Measurements from ENCODE around the gene CD82. TPM values are rescaled to one million over a fixed set of nuclear protein-coding genes. Genes with fewer than 3 reads are reported as not detected.

CD82 gene
- total and polyA plus RNA-seq, 9 donors, result 6.9 to 74.9 (median 29.5) TPM

- no peaks in the 10 kb centered on the region for H3K36me3 ChIP-seq
- H3K4me1 ChIP-seq (ENCODE audit: insufficient read depth), result no peaks in the 10 kb centered on the region
- intact Hi-C loops (cut with DNase I), result loop anchor here (10.0 kb wide), 3 partner anchors 399 to 439 kb away; partner anchors contain the start of gene EXT2 (in 1 of the 4)
- DNase-seq, result no peak
- no peak overlapping the region for H3K4me3 ChIP-seq
- H3K9me3 ChIP-seq, result no peaks in the 10 kb centered on the region
- WGBS, 3 donors, result 71 to 83% (median 75%) methylated on average over 5 of the region's 5 CpGs
- no peaks in the 10 kb centered on the region for H3K27me3 ChIP-seq
- no peak overlapping the region for H3K27ac ChIP-seq
- TF ChIP-seq EP300 (IDR thresholded peaks at IDR 0.05), result no peak
- TF ChIP-seq, protein P1, sequence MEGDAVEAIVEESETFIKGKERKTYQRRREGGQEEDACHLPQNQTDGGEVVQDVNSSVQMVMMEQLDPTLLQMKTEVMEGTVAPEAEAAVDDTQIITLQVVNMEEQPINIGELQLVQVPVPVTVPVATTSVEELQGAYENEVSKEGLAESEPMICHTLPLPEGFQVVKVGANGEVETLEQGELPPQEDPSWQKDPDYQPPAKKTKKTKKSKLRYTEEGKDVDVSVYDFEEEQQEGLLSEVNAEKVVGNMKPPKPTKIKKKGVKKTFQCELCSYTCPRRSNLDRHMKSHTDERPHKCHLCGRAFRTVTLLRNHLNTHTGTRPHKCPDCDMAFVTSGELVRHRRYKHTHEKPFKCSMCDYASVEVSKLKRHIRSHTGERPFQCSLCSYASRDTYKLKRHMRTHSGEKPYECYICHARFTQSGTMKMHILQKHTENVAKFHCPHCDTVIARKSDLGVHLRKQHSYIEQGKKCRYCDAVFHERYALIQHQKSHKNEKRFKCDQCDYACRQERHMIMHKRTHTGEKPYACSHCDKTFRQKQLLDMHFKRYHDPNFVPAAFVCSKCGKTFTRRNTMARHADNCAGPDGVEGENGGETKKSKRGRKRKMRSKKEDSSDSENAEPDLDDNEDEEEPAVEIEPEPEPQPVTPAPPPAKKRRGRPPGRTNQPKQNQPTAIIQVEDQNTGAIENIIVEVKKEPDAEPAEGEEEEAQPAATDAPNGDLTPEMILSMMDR (IDR thresholded peaks at IDR 0.05), result no peak
- no peak for TF ChIP-seq POLR2A (IDR thresholded peaks at IDR 0.05)
Measured at GRCh38 chr11:44533921-44534711, 31.3 kb upstream of the CD82 start.

GRCh38 chr11:44535191-44535980, 30.1 kb upstream of the CD82 start:
- Histone ChIP-seq H3K27ac (no peak overlapping the region), H3K4me3 (no peak overlapping the region), H3K36me3 (no peaks in the 10 kb centered on the region), H3K4me1 (ENCODE audit: insufficient read depth) (no peaks in the 10 kb centered on the region), H3K27me3 (no peaks in the 10 kb centered on the region), H3K9me3 (no peaks in the 10 kb centered on the region)
- DNase-seq, result no peak
- intact Hi-C loops (cut with DNase I), result loop anchor here (5.0 to 10.0 kb wide), 6 partner anchors 248 to 443 kb away; partner anchors contain the start of gene EXT2 (in 1 of the 4)
- no peak for TF ChIP-seq POLR2A (IDR thresholded peaks at IDR 0.05)
- no peak for TF ChIP-seq EP300 (IDR thresholded peaks at IDR 0.05)
- TF ChIP-seq, protein P1 (IDR thresholded peaks at IDR 0.05), result no peak
- WGBS, 3 donors, result 72 to 82% (median 72%) methylated on average over 16 of the region's 16 CpGs

GRCh38 chr11:44536788-44537516, 28.5 kb upstream of the CD82 start:
- Histone ChIP-seq H3K9me3 (no peaks in the 10 kb centered on the region), H3K27me3 (no peaks in the 10 kb centered on the region), H3K4me3 (no peak overlapping the region), H3K36me3 (no peaks in the 10 kb centered on the region), H3K27ac (no peak overlapping the region), H3K4me1 (ENCODE audit: insufficient read depth) (no peaks in the 10 kb centered on the region)
- intact Hi-C loops (cut with DNase I), result loop anchor here (5.0 to 10.0 kb wide), 6 partner anchors 250 to 445 kb away; partner anchors contain the start of gene EXT2 (in 1 of the 4)
- no peak for TF ChIP-seq EP300 (IDR thresholded peaks at IDR 0.05)
- TF ChIP-seq, protein P1 (IDR thresholded peaks at IDR 0.05), result no peak
- TF ChIP-seq POLR2A (IDR thresholded peaks at IDR 0.05), result no peak
- DNase-seq, result no peak
- WGBS, 3 donors, result 66 to 78% (median 70%) methylated on average over 20 of the region's 20 CpGs

GRCh38 chr11:44537679-44538078, 27.8 kb upstream of the CD82 start:
- H3K36me3 ChIP-seq, result no peaks in the 10 kb centered on the region
- no peak overlapping the region for H3K27ac ChIP-seq
- no peak for DNase-seq
- WGBS, 3 donors, result 80 to 95% (median 86%) methylated on average over 9 of the region's 9 CpGs
- no peaks in the 10 kb centered on the region for H3K9me3 ChIP-seq
- H3K27me3 ChIP-seq, result no peaks in the 10 kb centered on the region
- H3K4me3 ChIP-seq, result no peak overlapping the region
- H3K4me1 ChIP-seq (ENCODE audit: insufficient read depth), result no peaks in the 10 kb centered on the region
- TF ChIP-seq POLR2A (IDR thresholded peaks at IDR 0.05), result no peak
- TF ChIP-seq EP300 (IDR thresholded peaks at IDR 0.05), result no peak
- TF ChIP-seq, protein P1 (IDR thresholded peaks at IDR 0.05), result no peak
- intact Hi-C loops (cut with DNase I), result loop anchor here (5.0 to 10.0 kb wide), 6 partner anchors 250 to 445 kb away; partner anchors contain the start of gene EXT2 (in 1 of the 4)
